K562 (cell line): ENCODE data around the gene SLC10A2. TPM values are rescaled to one million over a fixed set of nuclear protein-coding genes. Genes with fewer than 3 reads are reported as not detected.

Experiments
- ATAC-seq: fragments of 200-7000 bp; cut with Tn5 transposase; 3 replicates; pipeline ENCODE4 v1.9.1; 2020; ENCODE audit warnings: moderate library complexity
- BruUV-seq: library from RNA; stranded (reverse); fragments of 400-500 nt; replicated peaks from 2 replicates; lab custom pipeline; 2021; lab: Mats Ljungman, UMichigan
- CTCF ChIA-PET: fragments of 300-600 bp; formaldehyde crosslinking; extraction: SDS; loops from one replicate; lab custom pipeline; 2021; ENCODE audit warnings: low intra/inter-chr PET ratio; lab: Yijun Ruan, JAX
- POLR2A ChIA-PET: fragments of 300-600, 350-650 bp; sonication (Branson Sonifier 250); formaldehyde crosslinking; extraction: SDS; loops from one replicate; lab custom pipeline; 2021; ENCODE audit warnings: antibody characterized with exemption, inconsistent platforms; lab: Yijun Ruan, JAX
- DNase-seq, 4 experiments: peaks; one replicate each; pipeline versions ENCODE4 v3.0.0 to v3.0.0-alpha.2; 2011 to 2018; ENCODE audit warnings: low spot score in 3 of 4, mixed read lengths in 3 of 4; ENCODE audit errors: extremely low read depth in 1 of 4
- FAIRE-seq: peaks from 2 replicates; lab custom pipeline; 2011; peaks lifted over from hg19 to GRCh38; lab: Jason Lieb, UNC
- H2AFZ ChIP-seq: 2 replicates; pipeline ENCODE4 v1.6.0; 2011; ENCODE audit warnings: low read depth, low read length, control low read depth, inconsistent platforms
- H3K27ac ChIP-seq: fragments of 200-600 bp; 3 replicates; pipeline ENCODE4 v1.8.0; 2011; ENCODE audit warnings: low read depth, mild to moderate bottlenecking, control low read depth, inconsistent platforms, low read length, moderate library complexity, mixed read lengths; ENCODE audit errors: extremely low read depth
- H3K27me3 ChIP-seq, 2 experiments: fragments of 300-600 bp in 1 of 2; 2 replicates in 1 of 2; 3 replicates in 1 of 2; pipeline versions ENCODE4 v1.6.0 to v1.8.0; 2011; ENCODE audit warnings: inconsistent platforms in 2 of 2, low read length in 2 of 2, mild to moderate bottlenecking in 1 of 2, mixed read lengths in 1 of 2, moderate library complexity in 1 of 2; ENCODE audit not compliant: control insufficient read depth in 2 of 2, insufficient read depth in 2 of 2
- H3K36me3 ChIP-seq: fragments of 300-600 bp; 3 replicates; pipeline ENCODE4 v1.8.0; 2011; ENCODE audit warnings: mild to moderate bottlenecking, low read length, inconsistent platforms; ENCODE audit not compliant: control insufficient read depth, insufficient read depth
- H3K4me1 ChIP-seq, 2 experiments: fragments of 200-600 bp in 1 of 2; replicated peaks in 1 of 2; 2 replicates in 1 of 2; 3 replicates in 1 of 2; pipeline versions ENCODE4 v1.5.1 to v1.8.0; 2011; ENCODE audit warnings: inconsistent platforms in 2 of 2, low read length in 2 of 2, mild to moderate bottlenecking in 1 of 2, mixed read lengths in 1 of 2, moderate library complexity in 1 of 2; ENCODE audit not compliant: control insufficient read depth in 2 of 2, insufficient read depth in 2 of 2
- H3K4me2 ChIP-seq: 2 replicates; pipeline ENCODE4 v1.6.1; 2011; ENCODE audit warnings: low read length, control low read depth, inconsistent platforms, mixed read lengths; ENCODE audit not compliant: insufficient read depth
- H3K4me3 ChIP-seq: fragments of 200-600 bp; sonication (generic), shearing (Covaris generic); 2 replicates; pipeline ENCODE4 v1.5.1; 2016; ENCODE audit warnings: control low read depth, inconsistent platforms
- H3K79me2 ChIP-seq: fragments of 200-600 bp; 3 replicates; pipeline ENCODE4 v1.8.0; 2011; ENCODE audit warnings: low read length, inconsistent platforms; ENCODE audit not compliant: control insufficient read depth, insufficient read depth
- H3K9ac ChIP-seq, 2 experiments: 2 replicates each; pipeline versions ENCODE4 v1.6.0 to v1.6.1; 2011; ENCODE audit warnings: low read depth in 2 of 2, low read length in 2 of 2, control low read depth in 1 of 2, inconsistent platforms in 1 of 2, mild to moderate bottlenecking in 1 of 2, mixed read lengths in 1 of 2; ENCODE audit not compliant: insufficient read depth in 1 of 2
- H3K9me1 ChIP-seq: one replicate; pipeline ENCODE4 v1.6.0; 2011; ENCODE audit warnings: inconsistent platforms, mild to moderate bottlenecking, low read length, moderate library complexity; ENCODE audit not compliant: control insufficient read depth, insufficient read depth
- H3K9me3 ChIP-seq: replicated peaks from 2 replicates; pipeline ENCODE4 v1.5.1; 2011; ENCODE audit warnings: low read depth, low read length, inconsistent platforms; ENCODE audit not compliant: control insufficient read depth, insufficient read depth
- H4K20me1 ChIP-seq: replicated peaks from 2 replicates; pipeline ENCODE4 v1.6.1; 2011; ENCODE audit warnings: low read length, inconsistent platforms, mixed read lengths; ENCODE audit not compliant: control insufficient read depth, insufficient read depth
- ATF7 ChIP-seq: fragments of 450-650 bp; IDR thresholded peaks from 2 replicates; pipeline ENCODE4 v1.7.1; 2014; ENCODE audit warnings: mild to moderate bottlenecking, moderate library complexity
- CREB3 ChIP-seq: fragments of 450-650 bp; conservative IDR thresholded peaks from 2 replicates; pipeline ENCODE4 v1.6.1; 2016; ENCODE audit warnings: missing genetic modification characterization, low read depth, mild to moderate bottlenecking, missing compliant biosample characterization, moderate library complexity
- IRF1 ChIP-seq: sonication (generic); formaldehyde crosslinking; IDR thresholded peaks from 2 replicates; pipeline ENCODE4 v1.8.0; 2022; ENCODE audit warnings: missing genetic modification reagents, mild to moderate bottlenecking, borderline replicate concordance
- MAZ ChIP-seq, 2 experiments: fragments of 450-650 bp in 1 of 2; sonication (generic) in 1 of 2; formaldehyde crosslinking; IDR thresholded peaks in 1 of 2; conservative IDR thresholded peaks in 1 of 2; 2 replicates each; pipeline versions ENCODE4 v1.4.0 to v1.5.0; 2020; ENCODE audit warnings: mild to moderate bottlenecking in 1 of 2, missing genetic modification reagents in 1 of 2
- PTBP1 ChIP-seq: fragments of 200-400 bp; formaldehyde crosslinking; IDR thresholded peaks from 2 replicates; pipeline ENCODE4 v1.6.1; 2017; ENCODE audit warnings: low read depth, low read length
- RFX5 ChIP-seq: IDR thresholded peaks from 2 replicates; pipeline ENCODE4 v1.6.1; 2011; ENCODE audit warnings: low read depth, mild to moderate bottlenecking, improper control_type of control experiment, low read length
- RNF2 ChIP-seq: sonication (generic); IDR thresholded peaks from 2 replicates; pipeline ENCODE4 v1.6.1; 2016
- SREBF2 ChIP-seq: sonication (generic); formaldehyde crosslinking; IDR thresholded peaks from 2 replicates; pipeline ENCODE4 v1.4.0; 2020; ENCODE audit warnings: mild to moderate bottlenecking, missing genetic modification reagents
- TAF15 ChIP-seq: fragments of 200-400 bp; formaldehyde crosslinking; IDR thresholded peaks from 2 replicates; pipeline ENCODE4 v1.6.1; 2017; ENCODE audit warnings: mild to moderate bottlenecking, low read depth, low read length, moderate library complexity
- TAL1 ChIP-seq: fragments of 450-650 bp; IDR thresholded peaks from 2 replicates; pipeline ENCODE4 v1.6.1; 2016; ENCODE audit warnings: mild to moderate bottlenecking
- U2AF2 ChIP-seq: fragments of 200-400 bp; formaldehyde crosslinking; optimal IDR thresholded peaks from 2 replicates; pipeline ENCODE3; 2017; ENCODE audit warnings: low read depth, mild to moderate bottlenecking, low read length
- ZBTB1 ChIP-seq: sonication (generic); formaldehyde crosslinking; IDR thresholded peaks from 2 replicates; pipeline ENCODE4 v1.8.1; 2023; ENCODE audit warnings: missing genetic modification reagents, low read depth, mild to moderate bottlenecking, borderline replicate concordance
- ZBTB34 ChIP-seq: fragments of 250-450 bp; sonication (Bioruptor Pico); IDR thresholded peaks from 2 replicates; pipeline ENCODE4 v1.8.0; 2021; ENCODE audit warnings: mild to moderate bottlenecking, moderate library complexity
- ZNF184 ChIP-seq: sonication (generic); formaldehyde crosslinking; IDR thresholded peaks from 2 replicates; pipeline ENCODE4 v1.5.0; 2020; ENCODE audit warnings: missing genetic modification reagents
- ZNF197 ChIP-seq: fragments of 200-800 bp; sonication (Bioruptor generic); IDR thresholded peaks from 2 replicates; pipeline ENCODE4 v1.6.1; 2016; ENCODE audit warnings: low read depth, missing genetic modification characterization, missing compliant biosample characterization
- WGBS: fragments of 100-300 bp; shearing (Covaris generic); methylation state at CpG from one replicate; pipeline ENCODE4 v1.1.6; 2016; ENCODE audit warnings: low coverage, mixed read lengths; ENCODE audit not compliant: insufficient coverage; ENCODE audit errors: missing lambda C conversion rate; 5-methylcytosine and 5-hydroxymethylcytosine counted together
- in situ Hi-C: fragments of 300-500 bp; cut with MboI; formaldehyde crosslinking; loops from 4 replicates; pipeline ENCODE4 v1.15.0; 2018; ENCODE audit warnings: inconsistent platforms, mixed read lengths
- intact Hi-C: fragments of 100-400 bp; cut with micrococcal nuclease; formaldehyde crosslinking; loops from 2 replicates; pipeline ENCODE4 v1.14.2; 2022
- polyA plus RNA-seq, 8 experiments: library from polyadenylated mRNA; depleted of rRNA in 4 of 8; stranded (reverse) in 5 of 8; unstranded in 3 of 8; fragments of >200 nt; fragmentation: Nextera tagmentation in 2 of 8; fragmentation: Illumina TruSeq in 1 of 8; extraction: Ambion mirVana in 2 of 8; extraction: Trizol in 1 of 8; gene quantifications; 2 replicates each; pipeline versions ENCODE4 v1.2.1 to v1.2.3, GENCODE V29; 2011 to 2014; ENCODE audit warnings: inconsistent platforms in 1 of 8, missing spikeins in 1 of 8
- total RNA-seq, 7 experiments: library from RNA; depleted of rRNA in 6 of 7; stranded (reverse); fragments of >200 nt in 6 of 7; fragmentation: Illumina TruSeq in 2 of 7; extraction: Trizol in 2 of 7; gene quantifications; 2 replicates each; pipeline versions ENCODE4 v1.2.1 to v1.2.3, GENCODE V29; 2011 to 2021; ENCODE audit warnings: low replicate concordance in 1 of 7

Gene SLC10A2
- total and polyA plus RNA-seq, 9 of the 15 experiments (the other 6 are each of a cell fraction or from before 2014, with no cell fraction given), result not detected

GRCh38 chr13:103036268-103036667 lies 29.9 kb downstream of the SLC10A2 start:
- Histone ChIP-seq H3K27me3 (no peaks in the 10 kb centered on the region), H2AFZ (no peak overlapping the region), H3K9ac (no peak overlapping the region), H3K79me2 (no peaks in the 10 kb centered on the region), H3K36me3 (no peaks in the 10 kb centered on the region), H4K20me1 (no peaks in the 10 kb centered on the region), H3K4me2 (no peak overlapping the region), H3K27ac (no peak overlapping the region), H3K4me1 (no peaks in the 10 kb centered on the region), H3K4me3 (no peak overlapping the region), H3K9me1 (no peaks in the 10 kb centered on the region), H3K9me3 (no peaks in the 10 kb centered on the region)
- TF ChIP-seq TAL1 (no peak), IRF1 (CRISPR knock-in tag) (no peak), PTBP1 (no peak), CREB3 (tag) (no peak)
- DNase-seq (no peak), ATAC-seq (no peak), FAIRE-seq (no peak)
- WGBS, result 0% methylated on average over 1 of the region's 1 CpG
- intact Hi-C loops, result no loop called here
- in situ Hi-C loops, result no loop called here
- ChIA-PET CTCF (no interaction called here), POLR2A (no interaction called here)
- BruUV-seq, result no TSS peak

- no peak for FAIRE-seq
- Histone ChIP-seq H3K9ac (no peak overlapping the region), H2AFZ (no peak overlapping the region), H3K27ac (no peak overlapping the region), H3K79me2 (no peaks in the 10 kb centered on the region), H4K20me1 (no peaks in the 10 kb centered on the region), H3K4me1 (no peaks in the 10 kb centered on the region), H3K36me3 (no peaks in the 10 kb centered on the region), H3K27me3 (no peaks in the 10 kb centered on the region), H3K4me2 (no peak overlapping the region), H3K9me1 (no peaks in the 10 kb centered on the region), H3K4me3 (no peak overlapping the region), H3K9me3 (no peaks in the 10 kb centered on the region)
- no peak for ATAC-seq
- ChIA-PET POLR2A (no interaction called here), CTCF (no interaction called here)
- in situ Hi-C loops, result no loop called here
- intact Hi-C loops, result no loop called here
- BruUV-seq, result no TSS peak
- 0% methylated on average over 1 of the region's 2 CpGs for WGBS
- no peak for DNase-seq
- TF ChIP-seq ZNF197 (CRISPR knock-in tag), result no peak
- no peak for TF ChIP-seq RNF2
- no peak for TF ChIP-seq SREBF2 (CRISPR knock-in tag)
- TF ChIP-seq ATF7, result no peak
- no peak for TF ChIP-seq MAZ (CRISPR knock-in tag; conservative IDR thresholded peaks at IDR 0.05 in 1 of 2, IDR thresholded peaks at IDR 0.05 in 1 of 2)
- no peak for TF ChIP-seq U2AF2
- TF ChIP-seq ZBTB34 (CRISPR knock-in tag), result no peak
- TF ChIP-seq RFX5, result no peak
- TF ChIP-seq ZNF184 (CRISPR knock-in tag), result no peak
- TF ChIP-seq TAF15, result no peak
- TF ChIP-seq ZBTB1 (CRISPR knock-in tag), result no peak
Observed at GRCh38 chr13:103033999-103034398, 32.2 kb downstream of the SLC10A2 start.
